ENCODE data around the gene MPG.

Gene MPG

DNA sequence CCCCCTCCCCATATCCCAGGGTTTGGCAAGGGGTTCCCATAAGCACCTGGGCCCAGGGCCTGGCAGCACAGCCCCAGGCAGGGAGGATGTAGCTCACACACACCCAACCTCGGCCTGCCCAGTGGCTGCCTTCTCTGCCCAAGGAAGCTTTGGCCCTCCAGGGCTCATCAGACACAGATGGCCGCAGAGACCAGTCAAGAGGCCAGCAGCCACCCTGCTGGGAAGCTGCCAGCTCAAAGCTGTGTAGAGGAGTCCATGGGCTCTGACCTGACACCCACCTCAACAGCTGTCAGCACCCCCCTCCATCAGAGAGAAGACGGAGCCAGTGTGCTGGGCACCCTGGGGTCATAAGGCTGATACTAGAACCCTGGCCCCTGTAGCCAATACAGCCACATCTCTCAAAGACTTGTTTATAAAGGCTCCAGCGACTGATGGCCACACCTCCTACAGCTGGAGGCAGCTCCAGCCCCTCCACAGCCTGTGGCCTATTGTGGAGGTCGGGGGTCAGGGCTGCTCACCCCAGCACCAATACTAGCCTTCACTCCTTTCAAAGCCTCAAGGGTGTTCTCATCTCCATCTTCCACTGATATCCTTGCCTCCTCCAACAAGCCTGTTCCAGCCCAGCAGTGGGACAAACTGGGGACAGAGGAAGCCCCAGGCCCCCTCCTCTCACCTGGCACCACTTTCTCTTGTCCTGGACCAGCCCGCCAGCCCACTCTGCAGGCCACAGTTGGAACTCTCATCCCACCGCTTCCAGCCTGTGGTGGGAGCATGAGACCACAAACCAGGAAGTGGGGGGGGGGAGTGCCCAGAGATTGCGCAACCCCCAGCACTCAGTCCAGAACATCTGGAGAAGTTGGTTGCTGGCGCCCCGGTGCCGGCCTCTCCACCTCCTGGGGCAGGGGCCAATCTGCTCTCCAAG, 2.2 kb upstream of the MPG start:
- DNase-seq (ENCODE audit: low read depth in 2 of 2), result peak; percentile 88 to 93
- no peak overlapping the region for H3K4me3 ChIP-seq (replicated peaks in 1 of 2; ENCODE audit: low read depth in 2 of 2, low read length in 2 of 2)
- TF ChIP-seq, protein P1, sequence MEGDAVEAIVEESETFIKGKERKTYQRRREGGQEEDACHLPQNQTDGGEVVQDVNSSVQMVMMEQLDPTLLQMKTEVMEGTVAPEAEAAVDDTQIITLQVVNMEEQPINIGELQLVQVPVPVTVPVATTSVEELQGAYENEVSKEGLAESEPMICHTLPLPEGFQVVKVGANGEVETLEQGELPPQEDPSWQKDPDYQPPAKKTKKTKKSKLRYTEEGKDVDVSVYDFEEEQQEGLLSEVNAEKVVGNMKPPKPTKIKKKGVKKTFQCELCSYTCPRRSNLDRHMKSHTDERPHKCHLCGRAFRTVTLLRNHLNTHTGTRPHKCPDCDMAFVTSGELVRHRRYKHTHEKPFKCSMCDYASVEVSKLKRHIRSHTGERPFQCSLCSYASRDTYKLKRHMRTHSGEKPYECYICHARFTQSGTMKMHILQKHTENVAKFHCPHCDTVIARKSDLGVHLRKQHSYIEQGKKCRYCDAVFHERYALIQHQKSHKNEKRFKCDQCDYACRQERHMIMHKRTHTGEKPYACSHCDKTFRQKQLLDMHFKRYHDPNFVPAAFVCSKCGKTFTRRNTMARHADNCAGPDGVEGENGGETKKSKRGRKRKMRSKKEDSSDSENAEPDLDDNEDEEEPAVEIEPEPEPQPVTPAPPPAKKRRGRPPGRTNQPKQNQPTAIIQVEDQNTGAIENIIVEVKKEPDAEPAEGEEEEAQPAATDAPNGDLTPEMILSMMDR (IDR thresholded peaks at IDR 0.05; ENCODE audit: low read depth, low read length), result peak; percentile 42

DNA sequence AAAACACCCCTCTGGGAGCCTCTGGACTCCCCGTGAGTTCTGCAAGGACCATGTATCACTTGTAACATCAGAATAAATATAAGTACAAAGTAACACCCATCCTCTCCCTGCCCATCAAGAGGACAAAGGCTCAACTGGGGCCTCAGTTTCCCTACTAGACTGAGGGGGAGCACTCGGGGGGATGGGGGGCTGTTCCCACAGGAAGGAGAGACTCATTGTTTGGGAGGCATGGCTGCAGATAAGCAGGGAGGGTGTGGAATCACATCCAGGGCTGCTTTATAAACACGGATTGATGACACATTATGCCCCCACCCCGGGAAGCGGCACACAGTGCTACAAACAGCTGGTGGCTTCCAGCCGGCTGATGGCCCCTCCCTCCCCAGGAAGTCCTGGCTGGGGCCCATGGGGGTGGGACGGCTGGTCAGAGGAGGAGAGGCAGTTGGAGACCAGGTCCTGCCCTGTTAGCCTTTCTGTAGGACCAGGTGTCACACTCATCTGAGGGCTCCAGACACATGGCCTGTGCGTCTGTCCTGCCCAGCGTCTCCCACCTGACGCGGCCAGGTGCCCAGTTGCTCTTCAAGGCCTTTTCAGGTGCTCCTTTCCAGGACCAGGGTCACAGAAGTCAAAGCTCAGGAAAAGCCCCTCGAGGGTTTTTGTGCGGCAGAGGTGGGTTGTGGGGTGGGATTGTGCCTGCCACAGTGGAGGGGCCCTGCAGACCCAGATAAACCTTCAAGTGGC, 1.3 kb upstream of the MPG start:
- peak overlapping the region; percentile 33 to 77 for H3K4me3 ChIP-seq (replicated peaks in 1 of 2; ENCODE audit: low read depth in 2 of 2, low read length in 2 of 2)
- TF ChIP-seq, protein P1 (IDR thresholded peaks at IDR 0.05; ENCODE audit: low read depth, low read length), result no peak
- DNase-seq (ENCODE audit: low read depth in 2 of 2), result peak; percentile 82 to 91

DNA sequence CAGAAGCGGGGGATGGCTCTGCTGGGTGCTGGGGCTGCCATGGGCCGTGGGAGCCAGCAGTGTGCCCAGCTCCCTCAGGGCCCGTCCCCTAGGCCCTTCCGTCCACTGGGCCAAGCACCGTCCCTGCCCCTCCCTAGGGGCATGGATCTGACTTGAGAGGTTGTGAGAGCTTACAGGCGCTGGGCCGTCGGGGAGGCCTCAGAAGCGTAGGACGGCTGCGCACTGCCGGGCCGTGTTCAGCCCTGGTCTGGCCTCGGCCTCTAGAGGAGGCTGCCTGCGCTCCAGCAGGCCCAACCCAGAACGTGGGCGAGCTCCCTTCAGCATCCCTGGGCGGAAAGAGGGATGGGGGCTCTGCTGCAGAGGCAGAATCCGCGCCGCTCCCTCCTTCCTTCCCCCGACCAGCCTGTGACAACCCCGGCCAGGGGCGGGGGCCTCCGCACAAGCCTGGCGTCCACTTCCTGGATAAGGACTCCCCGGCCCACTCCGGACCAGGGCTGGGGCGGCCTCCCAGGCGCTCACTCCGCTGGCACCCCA, 685 bp upstream of the MPG start:
- peak overlapping the region; percentile 33 to 77 for H3K4me3 ChIP-seq (replicated peaks in 1 of 2; ENCODE audit: low read depth in 2 of 2, low read length in 2 of 2)
- DNase-seq (ENCODE audit: low read depth in 2 of 2), result peak; percentile 79 to 85
- TF ChIP-seq, protein P1 (IDR thresholded peaks at IDR 0.05; ENCODE audit: low read depth, low read length), result no peak

DNA sequence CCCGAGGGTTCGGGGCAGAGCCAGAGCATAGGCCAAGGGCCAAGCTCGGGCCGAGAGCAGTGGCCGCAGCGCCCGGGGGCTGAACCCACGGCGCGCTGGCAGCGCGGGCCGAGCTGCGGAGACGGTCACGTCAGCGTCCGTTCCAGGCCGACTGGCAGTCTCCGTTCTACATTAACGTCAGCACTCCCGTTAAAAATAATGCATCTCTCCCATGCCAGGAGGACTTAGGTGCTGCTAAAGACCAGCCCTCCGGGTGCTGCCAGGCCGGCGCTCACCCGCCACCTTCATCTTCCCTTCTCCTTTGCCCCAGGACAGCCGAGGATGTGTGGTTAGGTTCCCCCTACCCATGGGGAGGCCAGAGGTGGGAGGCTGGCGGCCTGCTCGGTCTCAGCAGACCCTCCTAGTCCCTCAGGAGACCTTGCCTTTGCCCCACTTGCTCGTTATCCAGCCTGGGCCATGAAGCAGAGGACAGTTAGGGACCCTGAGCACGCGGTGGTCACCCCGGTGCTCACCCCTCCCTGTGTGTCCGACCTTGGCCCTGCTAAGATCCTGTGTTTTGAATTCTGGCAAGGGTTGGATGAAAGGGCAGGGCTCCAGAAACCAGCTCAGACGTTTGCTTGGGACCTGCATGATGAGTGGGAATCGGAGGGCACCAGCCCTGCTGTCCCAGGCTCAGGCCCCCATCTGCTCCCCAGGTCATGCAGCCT, 572 bp downstream of the MPG start:
- H3K4me3 ChIP-seq (replicated peaks in 1 of 2; ENCODE audit: low read depth in 2 of 2, low read length in 2 of 2), result peak overlapping the region; percentile 58 to 77
- DNase-seq (ENCODE audit: low read depth in 2 of 2), result peak; percentile 60 to 67
- TF ChIP-seq, protein P1 (IDR thresholded peaks at IDR 0.05; ENCODE audit: low read depth, low read length), result no peak

DNA sequence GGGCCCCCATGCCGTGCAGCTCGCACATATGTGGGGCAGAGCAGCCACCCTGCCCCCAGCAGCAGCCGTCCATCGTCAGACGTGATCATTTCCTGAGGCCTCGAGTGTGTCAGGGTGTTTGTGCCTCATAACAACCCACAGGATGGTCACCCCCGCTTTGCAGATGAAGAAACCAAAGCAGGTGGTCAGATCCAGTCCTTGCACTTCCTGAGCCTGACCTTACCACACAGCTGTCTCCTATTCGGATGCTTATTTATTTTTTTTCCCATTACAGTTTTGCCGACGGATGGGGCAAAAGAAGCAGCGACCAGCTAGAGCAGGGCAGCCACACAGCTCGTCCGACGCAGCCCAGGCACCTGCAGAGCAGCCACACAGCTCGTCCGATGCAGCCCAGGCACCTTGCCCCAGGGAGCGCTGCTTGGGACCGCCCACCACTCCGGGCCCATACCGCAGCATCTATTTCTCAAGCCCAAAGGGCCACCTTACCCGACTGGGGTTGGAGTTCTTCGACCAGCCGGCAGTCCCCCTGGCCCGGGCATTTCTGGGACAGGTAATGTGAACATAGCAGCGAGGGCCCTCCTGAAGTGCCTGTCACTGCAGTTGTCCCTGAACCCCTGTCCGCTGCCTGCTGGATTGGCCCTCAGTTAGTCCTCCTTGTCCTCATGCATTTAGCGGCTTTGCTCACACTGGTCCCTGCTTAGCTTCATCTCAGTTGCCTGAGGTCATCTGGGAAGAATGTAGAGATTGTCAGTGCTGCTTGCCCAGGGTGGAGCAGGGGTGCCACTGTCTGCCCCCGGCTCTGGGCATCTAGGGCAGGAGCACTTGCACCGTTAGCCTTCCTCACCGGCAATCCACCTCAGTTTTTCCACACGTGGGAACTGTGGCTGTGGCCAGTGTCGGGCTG, 1.4 kb downstream of the MPG start:
- peak overlapping the region; percentile 58 to 77 for H3K4me3 ChIP-seq (replicated peaks in 1 of 2; ENCODE audit: low read depth in 2 of 2, low read length in 2 of 2)
- TF ChIP-seq, protein P1 (IDR thresholded peaks at IDR 0.05; ENCODE audit: low read depth, low read length), result no peak
- peak; percentile 37 to 62 for DNase-seq (ENCODE audit: low read depth in 2 of 2)

All from cardiac fibroblast (primary cell).